Measurements from ENCODE around the gene MLF1. TPM values are rescaled to one million over a fixed set of nuclear protein-coding genes. Genes with fewer than 3 reads are reported as not detected.

MLF1 gene
- total and polyA plus RNA-seq, 12 donors = 76.4 to 257 (median 106) TPM

- no peaks in the 10 kb centered on the region for H3K9me3 ChIP-seq
- H3K4me1 ChIP-seq = peaks cover 1 to 13% (median 10%) of the 10 kb centered on the region in 9 donors
- no peak overlapping the region for H3K4me3 ChIP-seq
- 83 to 84% methylated on average over 7 of the region's 7 CpGs for WGBS, 2 donors
- TF ChIP-seq CTCF (IDR thresholded peaks at IDR 0.05) = no peak
- no peaks in the 10 kb centered on the region for H3K27me3 ChIP-seq
- H3K36me3 ChIP-seq = peaks cover 0 to 1% (median 0%) of the 10 kb centered on the region in 9 donors
- ATAC-seq (no peak), DNase-seq (no peak)
- H3K27ac ChIP-seq = no peak overlapping the region
- intact Hi-C loops (cut with DNase I) = loop anchor here in 8 of 10 donors (5.0 to 10.0 kb wide), 7 partner anchors 66 to 1486 kb away; partner anchors contain the start of gene MLF1 (in 4 of the 8)
Observed at GRCh38 chr3:158640646-158641045, 69.7 kb downstream of the MLF1 start.

- 93 to 97% methylated on average over 7 of the region's 7 CpGs for WGBS, 2 donors
- intact Hi-C loops (cut with DNase I) = loop anchor here in 8 of 10 donors (5.0 to 10.0 kb wide), 7 partner anchors 67 to 1487 kb away; partner anchors contain the start of gene MLF1 (in 4 of the 8)
- Histone ChIP-seq H3K27me3 (no peaks in the 10 kb centered on the region), H3K9me3 (no peaks in the 10 kb centered on the region), H3K36me3 (peaks cover 0 to 15% (median 0%) of the 10 kb centered on the region in 9 donors), H3K4me3 (no peak overlapping the region), H3K27ac (no peak overlapping the region), H3K4me1 (peaks cover 4 to 27% (median 22%) of the 10 kb centered on the region in 9 donors)
- TF ChIP-seq CTCF (IDR thresholded peaks at IDR 0.05) = no peak
- ATAC-seq (no peak), DNase-seq (no peak)
Observed at GRCh38 chr3:158642005-158642404, 71.0 kb downstream of the MLF1 start.

GRCh38 chr3:158642474-158643210 lies 71.6 kb downstream of the MLF1 start:
- no peak for TF ChIP-seq CTCF (IDR thresholded peaks at IDR 0.05)
- Histone ChIP-seq H3K27me3 (no peaks in the 10 kb centered on the region), H3K36me3 (peaks cover 0 to 21% (median 5%) of the 10 kb centered on the region in 9 donors), H3K27ac (no peak overlapping the region), H3K4me3 (no peak overlapping the region), H3K4me1 (peaks cover 4 to 28% (median 22%) of the 10 kb centered on the region in 9 donors), H3K9me3 (no peaks in the 10 kb centered on the region)
- ATAC-seq (no peak), DNase-seq (no peak)
- WGBS, 2 donors = 89 to 92% methylated on average over 6 of the region's 6 CpGs
- intact Hi-C loops (cut with DNase I) = loop anchor here in 8 of 10 donors (5.0 to 10.0 kb wide), 7 partner anchors 68 to 1488 kb away; partner anchors contain the start of gene MLF1 (in 4 of the 8)

- Histone ChIP-seq H3K9me3 (no peaks in the 10 kb centered on the region), H3K27ac (peak within 1 kb of the TSS; percentile 76 to 92 (median 88)), H3K4me3 (peak within 1 kb of the TSS; percentile 55 to 86 (median 78)), H3K36me3 (peaks cover 0 to 38% (median 7%) of the 10 kb centered on the region in 9 donors), H3K27me3 (no peaks in the 10 kb centered on the region), H3K4me1 (peaks cover 4 to 40% (median 22%) of the 10 kb centered on the region in 9 donors)
- DNase-seq = peak; percentile 88 to 94
- intact Hi-C loops (cut with DNase I) = loop anchor here in 8 of 10 donors (5.0 to 10.0 kb wide), 7 partner anchors 70 to 1490 kb away; partner anchors contain the start of gene MLF1 (in 4 of the 8)
- WGBS, 2 donors = 0 to 1% methylated on average over 42 of the region's 42 CpGs
- peak; percentile 96 to 99 (median 98) for ATAC-seq
- peak; percentile 58 to 97 (median 89) for TF ChIP-seq CTCF (IDR thresholded peaks at IDR 0.05)
Observed at GRCh38 chr3:158644345-158644908, 73.4 kb downstream of the MLF1 start, which contains the start of gene GFM1. Gene GFM1 (plus strand): TSS chr3:158644527. CDS start chr3:158644635, 108 bp downstream.

All from heart right ventricle (tissue), 16 donors.